Measurements from ENCODE around the gene FDX2. TPM values are rescaled to one million over a fixed set of nuclear protein-coding genes. Genes with fewer than 3 reads are reported as not detected.
A peak's percentile ranks its signal among the peaks of the same experiment; 100 is the strongest.

The FDX2 gene
- total RNA-seq, 4 donors from 2014 or later = 9.1 to 32.0 (median 21.9) TPM

DNA sequence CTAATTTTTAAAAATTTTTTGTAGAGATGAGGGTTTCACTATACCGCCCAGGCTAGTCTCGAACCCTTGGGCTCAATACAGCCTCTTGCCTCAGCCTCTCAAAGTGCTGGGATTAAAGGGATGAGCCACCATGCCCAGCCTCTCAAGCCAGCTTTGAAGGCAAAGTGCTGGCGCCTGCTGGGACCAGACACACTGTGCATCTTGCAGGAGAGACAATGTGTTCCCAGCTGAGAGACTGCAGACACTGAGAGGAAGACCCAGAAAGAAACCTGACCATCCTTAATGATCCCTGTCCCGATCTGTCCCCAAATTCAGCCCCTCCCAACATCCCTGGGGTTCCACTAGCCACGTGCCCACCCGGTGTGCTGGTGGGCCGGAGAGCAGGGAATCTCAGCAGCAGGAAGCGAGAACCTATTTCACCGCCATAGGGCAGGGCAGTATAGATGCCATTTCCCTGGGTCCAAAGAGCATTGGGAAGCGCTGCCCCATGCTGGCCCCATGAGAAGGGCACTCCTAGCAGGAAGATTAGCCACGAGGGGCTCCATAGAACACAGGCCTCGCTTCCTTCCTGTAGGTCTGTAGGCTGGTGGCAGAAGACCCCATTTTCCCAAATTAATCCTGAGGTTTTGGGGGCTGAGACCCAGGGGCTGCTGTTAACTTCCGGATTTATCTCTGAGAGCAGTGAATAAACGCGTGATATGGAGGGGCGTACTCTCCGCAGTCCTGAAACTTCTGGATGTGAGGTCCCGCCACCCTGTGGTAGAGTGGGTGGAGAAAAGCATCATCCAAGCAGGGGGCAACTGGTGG is 16.5 kb upstream of the FDX2 start:
- no peak for DNase-seq
- H3K27me3 ChIP-seq = no peaks in the 10 kb centered on the region
- H3K4me3 ChIP-seq = peak overlapping the region; percentile 69 to 96 (median 88)
- in situ Hi-C loops (cut with MboI; ENCODE audit: low sequenced_read_pairs in 4 of 4) (no loop called here), intact Hi-C loops (cut with DNase I; ENCODE audit: low total_unique reads) (loop anchor here (5.0 to 10.0 kb wide), 3 partner anchors 60 to 498 kb away; partner anchors contain the start of genes EIF3G, ICAM1, P2RY11 and PIN1)
- no peak for ATAC-seq
- peaks cover 18 to 23% of the 10 kb centered on the region in 2 donors for H3K4me1 ChIP-seq
- peak overlapping the region; percentile 90 to 98 (median 95) for H3K27ac ChIP-seq
- H3K9me3 ChIP-seq = no peaks in the 10 kb centered on the region
- no peak for TF ChIP-seq POLR2A (IDR thresholded peaks at IDR 0.05)
- TF ChIP-seq, protein P1, sequence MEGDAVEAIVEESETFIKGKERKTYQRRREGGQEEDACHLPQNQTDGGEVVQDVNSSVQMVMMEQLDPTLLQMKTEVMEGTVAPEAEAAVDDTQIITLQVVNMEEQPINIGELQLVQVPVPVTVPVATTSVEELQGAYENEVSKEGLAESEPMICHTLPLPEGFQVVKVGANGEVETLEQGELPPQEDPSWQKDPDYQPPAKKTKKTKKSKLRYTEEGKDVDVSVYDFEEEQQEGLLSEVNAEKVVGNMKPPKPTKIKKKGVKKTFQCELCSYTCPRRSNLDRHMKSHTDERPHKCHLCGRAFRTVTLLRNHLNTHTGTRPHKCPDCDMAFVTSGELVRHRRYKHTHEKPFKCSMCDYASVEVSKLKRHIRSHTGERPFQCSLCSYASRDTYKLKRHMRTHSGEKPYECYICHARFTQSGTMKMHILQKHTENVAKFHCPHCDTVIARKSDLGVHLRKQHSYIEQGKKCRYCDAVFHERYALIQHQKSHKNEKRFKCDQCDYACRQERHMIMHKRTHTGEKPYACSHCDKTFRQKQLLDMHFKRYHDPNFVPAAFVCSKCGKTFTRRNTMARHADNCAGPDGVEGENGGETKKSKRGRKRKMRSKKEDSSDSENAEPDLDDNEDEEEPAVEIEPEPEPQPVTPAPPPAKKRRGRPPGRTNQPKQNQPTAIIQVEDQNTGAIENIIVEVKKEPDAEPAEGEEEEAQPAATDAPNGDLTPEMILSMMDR (IDR thresholded peaks at IDR 0.05 in 4 of 5, conservative IDR thresholded peaks at IDR 0.05 in 1 of 5) = peak in 1 of 5 experiments; percentile 7
- H3K36me3 ChIP-seq = peaks cover 0 to 33% of the 10 kb centered on the region in 2 donors

DNA sequence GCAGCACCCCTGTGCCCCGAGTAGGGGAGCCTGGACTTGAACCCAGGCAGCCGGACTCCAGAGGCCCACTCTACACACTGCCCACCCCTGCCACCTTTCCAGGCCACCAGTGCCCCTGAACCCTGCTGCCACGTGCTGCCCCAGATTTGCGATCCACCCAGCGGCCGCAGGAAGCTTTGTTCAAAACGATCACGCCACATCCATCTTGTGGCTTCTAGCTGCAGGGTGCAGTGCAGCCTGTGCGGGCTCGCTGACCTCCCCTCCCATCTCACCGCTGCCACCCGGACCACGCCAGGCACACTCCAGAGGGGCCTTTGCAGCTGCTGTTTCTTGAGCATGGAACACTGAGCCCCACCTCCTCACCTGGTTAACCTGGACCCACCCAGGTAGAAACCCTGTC is 13.7 kb upstream of the FDX2 start:
- ATAC-seq (no peak), DNase-seq (no peak)
- H3K4me1 ChIP-seq = peaks cover 15 to 22% of the 10 kb centered on the region in 2 donors
- no peaks in the 10 kb centered on the region for H3K27me3 ChIP-seq
- in situ Hi-C loops (cut with MboI; ENCODE audit: low sequenced_read_pairs in 4 of 4) = no loop called here
- H3K4me3 ChIP-seq = no peak overlapping the region
- TF ChIP-seq POLR2A (IDR thresholded peaks at IDR 0.05) = no peak
- TF ChIP-seq, protein P1 (IDR thresholded peaks at IDR 0.05 in 4 of 5, conservative IDR thresholded peaks at IDR 0.05 in 1 of 5) = no peak
- intact Hi-C loops (cut with DNase I; ENCODE audit: low total_unique reads) = no loop called here
- no peak overlapping the region for H3K27ac ChIP-seq
- no peaks in the 10 kb centered on the region for H3K9me3 ChIP-seq
- H3K36me3 ChIP-seq = peaks cover 0 to 61% of the 10 kb centered on the region in 2 donors

DNA sequence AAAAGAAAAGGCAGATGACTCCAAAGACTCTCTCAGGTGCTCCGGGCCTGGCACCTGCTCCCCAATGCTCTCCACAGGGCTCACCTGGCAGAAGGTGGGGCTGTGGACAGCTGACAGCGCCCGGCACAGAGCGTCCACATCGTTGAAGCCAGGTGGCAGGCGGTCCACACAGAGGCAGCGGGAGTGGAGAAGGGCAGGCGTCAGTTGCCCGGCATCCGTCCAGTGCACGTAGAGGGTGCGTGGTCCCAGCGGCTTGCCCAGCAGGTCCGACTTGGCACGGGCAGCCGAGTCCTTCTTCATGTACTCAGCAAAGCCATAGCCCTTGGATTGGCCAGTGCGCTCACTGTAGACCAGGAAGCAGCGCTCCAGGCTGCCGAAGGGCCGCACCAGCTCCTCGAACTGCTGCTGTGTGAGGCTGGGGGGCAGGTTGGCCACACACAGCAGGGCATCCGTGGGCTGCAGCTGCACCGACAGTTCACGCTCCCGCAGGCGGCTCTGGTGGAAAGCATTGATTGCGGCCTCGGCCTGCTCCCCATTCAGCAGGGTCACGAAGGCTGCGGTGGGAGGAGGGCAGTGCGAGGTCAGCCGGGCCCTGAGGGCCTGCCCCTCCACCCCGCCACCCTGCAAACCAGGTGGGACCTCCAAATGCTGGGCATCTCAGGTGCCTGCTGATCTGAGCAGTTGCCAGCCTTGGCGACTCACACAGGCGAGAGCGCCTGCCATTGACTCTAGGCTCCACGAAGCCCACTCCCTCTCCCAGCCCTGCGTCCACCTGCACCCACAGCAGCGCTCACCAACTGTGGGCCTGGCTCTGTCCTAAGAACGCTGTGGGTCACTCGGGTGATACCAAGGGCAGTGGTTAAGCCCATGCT is 13.0 kb upstream of the FDX2 start:
- intact Hi-C loops (cut with DNase I; ENCODE audit: low total_unique reads) (no loop called here), in situ Hi-C loops (cut with MboI; ENCODE audit: low sequenced_read_pairs in 4 of 4) (no loop called here)
- no peak overlapping the region for H3K4me3 ChIP-seq
- H3K27me3 ChIP-seq = no peaks in the 10 kb centered on the region
- no peak for TF ChIP-seq POLR2A (IDR thresholded peaks at IDR 0.05)
- TF ChIP-seq, protein P1 (IDR thresholded peaks at IDR 0.05 in 4 of 5, conservative IDR thresholded peaks at IDR 0.05 in 1 of 5) = no peak
- DNase-seq (no peak), ATAC-seq (no peak)
- no peak overlapping the region for H3K27ac ChIP-seq
- no peaks in the 10 kb centered on the region for H3K9me3 ChIP-seq
- H3K4me1 ChIP-seq = peaks cover 10 to 14% of the 10 kb centered on the region in 2 donors
- peaks cover 0 to 69% of the 10 kb centered on the region in 2 donors for H3K36me3 ChIP-seq

DNA sequence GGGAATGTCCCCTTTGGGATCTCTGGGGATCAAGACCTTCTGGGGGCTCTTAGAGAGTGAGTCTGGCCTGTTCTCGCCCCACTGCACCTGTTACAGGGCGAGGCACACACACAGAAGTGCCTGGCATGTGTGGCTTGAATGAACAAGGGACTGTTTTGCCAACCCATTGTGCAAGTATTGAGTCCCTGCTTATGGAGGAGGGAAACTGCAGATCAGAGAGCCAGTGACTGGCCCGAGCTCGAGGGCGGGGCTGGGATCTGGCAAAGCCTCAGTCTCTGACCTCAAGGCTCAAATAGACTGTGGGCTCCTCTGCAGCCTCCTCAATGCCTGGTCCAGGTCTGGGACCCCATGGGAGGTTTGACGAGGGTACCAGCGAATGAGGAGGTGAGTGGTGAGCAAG is 12.0 kb upstream of the FDX2 start:
- peak in 1 of 2 donors; percentile 51 for ATAC-seq
- Histone ChIP-seq H3K9me3 (no peaks in the 10 kb centered on the region), H3K27me3 (no peaks in the 10 kb centered on the region), H3K4me1 (peaks cover 10 to 11% of the 10 kb centered on the region in 2 donors), H3K27ac (peak overlapping the region in 1 of 4 donors; percentile 18), H3K36me3 (peaks cover 0 to 77% of the 10 kb centered on the region in 2 donors), H3K4me3 (no peak overlapping the region)
- in situ Hi-C loops (cut with MboI; ENCODE audit: low sequenced_read_pairs in 4 of 4) = no loop called here
- intact Hi-C loops (cut with DNase I; ENCODE audit: low total_unique reads) = no loop called here
- TF ChIP-seq, protein P1 (IDR thresholded peaks at IDR 0.05 in 4 of 5, conservative IDR thresholded peaks at IDR 0.05 in 1 of 5) = no peak
- no peak for TF ChIP-seq POLR2A (IDR thresholded peaks at IDR 0.05)
- no peak for DNase-seq

Measured in gastrocnemius medialis (tissue), 4 donors.